ENCODE measurements around the gene NXPH3. TPM values are rescaled to one million over a fixed set of nuclear protein-coding genes. Genes with fewer than 3 reads are reported as not detected.

The NXPH3 gene
- total and polyA plus RNA-seq, 2 donors (not counting 3 experiments of a cell fraction or from before 2014, with no cell fraction given) = 1.7 to 2.0 TPM

DNA sequence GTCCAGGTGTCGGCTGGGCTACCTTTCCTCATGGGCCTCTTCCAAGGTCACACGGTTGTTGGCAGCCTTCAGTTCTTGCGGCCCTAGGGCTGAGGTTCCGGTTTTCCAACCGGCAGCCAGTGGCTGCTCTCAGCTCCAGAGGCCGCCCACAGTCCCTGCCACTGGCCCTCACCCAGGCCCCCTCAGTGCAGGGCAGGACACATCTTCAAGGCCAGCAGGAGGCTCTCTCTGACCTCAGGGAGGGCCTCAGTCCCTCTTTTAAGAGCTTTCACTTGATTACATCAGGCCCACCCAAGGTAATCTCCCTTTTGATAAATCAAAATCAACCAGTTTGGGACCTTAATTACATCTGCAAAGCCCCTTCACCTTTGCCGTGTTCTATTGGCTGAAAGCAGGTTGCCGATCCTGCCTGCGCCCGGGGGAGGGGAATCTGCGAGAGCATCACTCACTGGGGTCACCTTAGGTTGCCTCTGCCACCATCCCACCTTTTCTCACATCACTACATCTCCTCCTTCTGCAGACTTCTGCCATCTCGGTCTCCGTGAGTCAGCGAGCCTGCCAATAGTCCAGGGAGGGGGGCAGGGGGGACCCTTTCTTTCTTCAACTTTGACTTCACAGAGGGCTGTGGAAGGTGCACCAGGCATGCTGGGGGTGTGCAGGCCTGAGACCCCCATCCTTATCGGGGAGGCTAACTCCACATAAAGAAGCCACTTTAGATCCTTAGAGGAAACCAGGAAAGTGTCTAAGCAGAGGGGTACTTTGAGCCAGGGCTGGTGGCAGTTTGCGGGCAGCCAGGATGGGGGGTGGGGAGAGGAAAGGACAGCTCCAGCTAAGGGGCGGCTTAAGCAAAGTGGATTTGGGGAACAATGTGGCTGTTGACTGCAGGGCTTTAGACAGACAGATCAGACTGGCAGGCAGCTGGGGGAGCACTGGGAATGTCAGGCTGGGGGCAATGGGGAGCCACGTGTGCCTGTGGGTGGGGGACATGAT, 28.8 kb upstream of the NXPH3 start:
- ChIA-PET CTCF (interaction anchor here (0.9 to 5.4 kb wide), 4 partner anchors 9 to 111 kb away, joined by 3 to 23 read pairs (median 8); no protein-coding TSS in a partner anchor), POLR2A (no interaction called here)
- intact Hi-C loops (cut with micrococcal nuclease) (no loop called here), dilution Hi-C loops (cut with MboI; ENCODE audit: extremely low pct_ligation_motif_present, low sequenced_read_pairs) (no loop called here)
- Histone ChIP-seq H3K9me1 (replicated peaks; ENCODE audit: control insufficient read depth, extremely low read depth, insufficient read depth, low read length) (no peaks in the 10 kb centered on the region), H3K79me2 (ENCODE audit: control insufficient read depth, insufficient read depth, low read length) (no peaks in the 10 kb centered on the region), H3K9me3 (replicated peaks; ENCODE audit: control insufficient read depth, insufficient read depth, low read length) (no peaks in the 10 kb centered on the region), H3K4me2 (ENCODE audit: insufficient read depth, low read length) (no peak overlapping the region), H3K36me3 (ENCODE audit: control insufficient read depth in 2 of 2, extremely low read depth in 1 of 2, insufficient read depth in 2 of 2, low read length in 2 of 2) (no peaks in the 10 kb centered on the region), H3K9ac (replicated peaks; ENCODE audit: extremely low read depth, insufficient read depth, low read length) (no peak overlapping the region), H3K4me3 (replicated peaks in 1 of 3; ENCODE audit: insufficient read depth in 1 of 3, low read depth in 1 of 3, low read length in 3 of 3) (no peak overlapping the region), H2AFZ (ENCODE audit: low read depth, low read length) (no peak overlapping the region), H4K20me1 (replicated peaks; ENCODE audit: control insufficient read depth, extremely low read depth, insufficient read depth, low read length) (no peaks in the 10 kb centered on the region), H3K27ac (ENCODE audit: insufficient read depth, low read depth, low read length) (no peak overlapping the region), H3K27me3 (ENCODE audit: control insufficient read depth in 2 of 2, insufficient read depth in 2 of 2, low read length in 2 of 2) (peaks cover 3 to 4% of the 10 kb centered on the region in 2 experiments), H3K4me1 (ENCODE audit: control insufficient read depth, extremely low read depth, insufficient read depth, low read length) (no peaks in the 10 kb centered on the region)
- no peak for FAIRE-seq
- TF ChIP-seq JUN (IDR thresholded peaks at IDR 0.05; ENCODE audit: borderline replicate concordance, insufficient read depth, insufficient read length, low read depth) (no peak), FOS (IDR thresholded peaks at IDR 0.05; ENCODE audit: borderline replicate concordance, insufficient read depth, low read length) (no peak), EZH2 (IDR thresholded peaks at IDR 0.05; ENCODE audit: borderline replicate concordance, low read depth, low read length, severe bottlenecking) (no peak), GATA2 (IDR thresholded peaks at IDR 0.05; ENCODE audit: insufficient read depth, insufficient read length, low read depth, low read length) (no peak), POLR2AphosphoS5 (IDR thresholded peaks at IDR 0.05; ENCODE audit: insufficient read depth, low read depth, low read length) (no peak), POLR2A (IDR thresholded peaks at IDR 0.05; ENCODE audit: low read depth, low read length) (no peak), MYC (IDR thresholded peaks at IDR 0.05; ENCODE audit: low read depth, low read length) (no peak)
- TF ChIP-seq, protein P1, sequence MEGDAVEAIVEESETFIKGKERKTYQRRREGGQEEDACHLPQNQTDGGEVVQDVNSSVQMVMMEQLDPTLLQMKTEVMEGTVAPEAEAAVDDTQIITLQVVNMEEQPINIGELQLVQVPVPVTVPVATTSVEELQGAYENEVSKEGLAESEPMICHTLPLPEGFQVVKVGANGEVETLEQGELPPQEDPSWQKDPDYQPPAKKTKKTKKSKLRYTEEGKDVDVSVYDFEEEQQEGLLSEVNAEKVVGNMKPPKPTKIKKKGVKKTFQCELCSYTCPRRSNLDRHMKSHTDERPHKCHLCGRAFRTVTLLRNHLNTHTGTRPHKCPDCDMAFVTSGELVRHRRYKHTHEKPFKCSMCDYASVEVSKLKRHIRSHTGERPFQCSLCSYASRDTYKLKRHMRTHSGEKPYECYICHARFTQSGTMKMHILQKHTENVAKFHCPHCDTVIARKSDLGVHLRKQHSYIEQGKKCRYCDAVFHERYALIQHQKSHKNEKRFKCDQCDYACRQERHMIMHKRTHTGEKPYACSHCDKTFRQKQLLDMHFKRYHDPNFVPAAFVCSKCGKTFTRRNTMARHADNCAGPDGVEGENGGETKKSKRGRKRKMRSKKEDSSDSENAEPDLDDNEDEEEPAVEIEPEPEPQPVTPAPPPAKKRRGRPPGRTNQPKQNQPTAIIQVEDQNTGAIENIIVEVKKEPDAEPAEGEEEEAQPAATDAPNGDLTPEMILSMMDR (IDR thresholded peaks at IDR 0.05; ENCODE audit: extremely low read depth in 1 of 2, insufficient read depth in 1 of 2, low read depth in 1 of 2, low read length in 2 of 2) = no peak
- TF ChIP-seq, protein P2, sequence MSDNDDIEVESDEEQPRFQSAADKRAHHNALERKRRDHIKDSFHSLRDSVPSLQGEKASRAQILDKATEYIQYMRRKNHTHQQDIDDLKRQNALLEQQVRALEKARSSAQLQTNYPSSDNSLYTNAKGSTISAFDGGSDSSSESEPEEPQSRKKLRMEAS (IDR thresholded peaks at IDR 0.05; ENCODE audit: insufficient read depth, insufficient read length) = no peak
- BruUV-seq (replicated peaks) = no TSS peak
- no peak for DNase-seq (ENCODE audit: low read depth, low spot score)

Data from endothelial cell of umbilical vein (primary cell).